HepG2 (cell line): ENCODE data around the gene TTC22. TPM values are rescaled to one million over a fixed set of nuclear protein-coding genes. Genes with fewer than 3 reads are reported as not detected.

Source experiments
- ATAC-seq: fragments of 200-7000 bp; cut with Tn5 transposase; 3 replicates; pipeline ENCODE4 v1.9.1; 2020; ENCODE audit warnings: mild to moderate bottlenecking, moderate library complexity
- BruUV-seq: library from RNA; stranded (reverse); fragments of 400-500 nt; replicated peaks from 2 replicates; lab custom pipeline; 2021; lab: Mats Ljungman, UMichigan
- CTCF ChIA-PET: fragments of 300-600 bp; formaldehyde crosslinking; extraction: SDS; loops from one replicate; lab custom pipeline; 2021; ENCODE audit warnings: low total read pairs, inconsistent platforms, low intra/inter-chr PET ratio; lab: Yijun Ruan, JAX
- POLR2A ChIA-PET: fragments of 350-600 bp; sonication (Branson Sonifier 250); formaldehyde crosslinking; loops from one replicate; lab custom pipeline; 2020; ENCODE audit warnings: antibody characterized with exemption, inconsistent platforms; lab: Yijun Ruan, JAX
- DNase-seq: peaks from one replicate; pipeline ENCODE4 v3.0.0-alpha.2; 2015; ENCODE audit warnings: low spot score
- FAIRE-seq: peaks from 3 replicates; lab custom pipeline; 2011; peaks lifted over from hg19 to GRCh38; lab: Jason Lieb, UNC
- H2AFZ ChIP-seq: one replicate; pipeline ENCODE4 v1.6.1; 2011; ENCODE audit warnings: low read length, inconsistent platforms
- H3K27ac ChIP-seq: fragments of 300-600 bp; 3 replicates; pipeline ENCODE4 v1.8.0; 2011; ENCODE audit warnings: mixed run types, mild to moderate bottlenecking, mixed read lengths, low read length, inconsistent platforms; ENCODE audit not compliant: insufficient read depth; ENCODE audit errors: extremely low read length
- H3K27me3 ChIP-seq, 2 experiments: fragments of 200-600 bp in 1 of 2; 2 replicates in 1 of 2; 3 replicates in 1 of 2; pipeline versions ENCODE4 v1.6.0 to v1.8.0; 2011; ENCODE audit warnings: low read length in 2 of 2, mild to moderate bottlenecking in 2 of 2, moderate library complexity in 2 of 2, inconsistent platforms in 1 of 2; ENCODE audit not compliant: insufficient read depth in 2 of 2, control insufficient read depth in 1 of 2
- H3K36me3 ChIP-seq, 2 experiments: fragments of 200-600 bp in 1 of 2; replicated peaks in 1 of 2; 2 replicates in 1 of 2; 3 replicates in 1 of 2; pipeline versions ENCODE4 v1.5.1 to v1.8.0; 2011; ENCODE audit warnings: low read length in 2 of 2, inconsistent platforms in 1 of 2; ENCODE audit not compliant: insufficient read depth in 2 of 2, control insufficient read depth in 1 of 2
- H3K4me1 ChIP-seq: 2 replicates; pipeline ENCODE4 v1.5.1; 2012; ENCODE audit warnings: low read length, inconsistent platforms; ENCODE audit not compliant: insufficient read depth
- H3K4me2 ChIP-seq: 2 replicates; pipeline ENCODE4 v1.6.0; 2011; ENCODE audit warnings: low read depth, low read length, inconsistent platforms
- H3K4me3 ChIP-seq, 3 experiments: fragments of 200-600 bp in 1 of 3; sonication (generic), shearing (Covaris generic) in 1 of 3; replicated peaks in 1 of 3; 2 replicates each; pipeline ENCODE4 v1.5.1; 2011 to 2016; ENCODE audit warnings: low read length in 3 of 3, inconsistent platforms in 2 of 3, low read depth in 2 of 3, mild to moderate bottlenecking in 2 of 3, control low read depth in 1 of 3, mixed read lengths in 1 of 3; ENCODE audit not compliant: insufficient read depth in 1 of 3
- H3K79me2 ChIP-seq: one replicate; pipeline ENCODE4 v1.6.1; 2011; ENCODE audit warnings: low read length, inconsistent platforms; ENCODE audit not compliant: insufficient read depth
- H3K9ac ChIP-seq: 2 replicates; pipeline ENCODE4 v1.6.0; 2011; ENCODE audit warnings: mild to moderate bottlenecking, low read depth, low read length, inconsistent platforms; ENCODE audit not compliant: insufficient read depth
- H3K9me3 ChIP-seq: 2 replicates; pipeline ENCODE4 v1.5.1; 2012; ENCODE audit warnings: mild to moderate bottlenecking, low read length
- H4K20me1 ChIP-seq: 2 replicates; pipeline ENCODE4 v1.6.0; 2011; ENCODE audit warnings: inconsistent platforms, mild to moderate bottlenecking, low read length, moderate library complexity; ENCODE audit not compliant: insufficient read depth
- FOXA1 ChIP-seq, 2 experiments: fragments of 450-650 bp in 1 of 2; sonication (generic) in 1 of 2; formaldehyde crosslinking in 1 of 2; IDR thresholded peaks; 2 replicates each; pipeline versions ENCODE4 v1.4.0 to v1.6.1; 2016 to 2020; ENCODE audit warnings: missing genetic modification reagents in 1 of 2
- FOXA3 ChIP-seq: IDR thresholded peaks from 2 replicates; pipeline ENCODE4 v1.6.1; 2016; ENCODE audit warnings: missing genetic modification reagents, missing compliant biosample characterization
- PTBP1 ChIP-seq: fragments of 200-400 bp; formaldehyde crosslinking; IDR thresholded peaks from 2 replicates; pipeline ENCODE4 v1.6.1; 2018; ENCODE audit warnings: low read length, low read depth; ENCODE audit not compliant: poor library complexity, severe bottlenecking
- ZKSCAN1 ChIP-seq: fragments of 150-350 bp; IDR thresholded peaks from 2 replicates; pipeline ENCODE4 v1.6.1; 2014; ENCODE audit warnings: low read length
- ZNF703 ChIP-seq: sonication (generic); formaldehyde crosslinking; IDR thresholded peaks from 2 replicates; pipeline ENCODE4 v1.5.1; 2020; ENCODE audit warnings: missing genetic modification reagents, mild to moderate bottlenecking, moderate library complexity, borderline replicate concordance
- ZNF773 ChIP-seq: sonication (generic); formaldehyde crosslinking; IDR thresholded peaks from 2 replicates; pipeline ENCODE4 v1.4.0; 2020; ENCODE audit warnings: missing genetic modification reagents, borderline replicate concordance
- WGBS: methylation state at CpG from one replicate; pipeline ENCODE4 v1.1.6; 2017; ENCODE audit warnings: low lambda C conversion rate; 5-methylcytosine and 5-hydroxymethylcytosine counted together
- in situ Hi-C: cut with HindIII; loops from 2 replicates; pipeline ENCODE4 v1.10.0; 2017; ENCODE audit warnings: low pct_unique_long_range_greater_than_20kb; ENCODE audit not compliant: extremely low pct_ligation_motif_present
- intact Hi-C: fragments of 100-400 bp; cut with micrococcal nuclease; formaldehyde crosslinking; loops from one replicate; pipeline ENCODE4 v1.10.0; 2022; ENCODE audit not compliant: unreplicated experiment
- polyA plus RNA-seq, 8 experiments: library from polyadenylated mRNA; depleted of rRNA in 3 of 8; stranded (reverse) in 7 of 8; unstranded in 1 of 8; fragments of >200 nt; fragmentation: Illumina TruSeq in 4 of 8; extraction: Trizol in 4 of 8; gene quantifications; 2 replicates each; pipeline versions ENCODE4 v1.2.1 to v1.2.3, GENCODE V29; 2011 to 2016; ENCODE audit warnings: low read depth in 4 of 8, missing spikeins in 1 of 8, mixed read lengths in 1 of 8; ENCODE audit not compliant: insufficient read depth in 1 of 8
- total RNA-seq, 5 experiments: library from RNA; depleted of rRNA; stranded (reverse); fragments of >200 nt; fragmentation: Illumina TruSeq; extraction: Trizol; gene quantifications; 2 replicates each; pipeline ENCODE4 v1.2.3, GENCODE V29; 2016; ENCODE audit warnings: low read depth in 1 of 5
- TF ChIP-seq, protein P1 (sequence below): sonication (generic); formaldehyde crosslinking; IDR thresholded peaks from 2 replicates; pipeline ENCODE4 v1.8.1; 2023; ENCODE audit warnings: missing genetic modification reagents, mild to moderate bottlenecking, borderline replicate concordance

TTC22 gene
- total and polyA plus RNA-seq, 2 of the 13 experiments (the other 11 are each of a cell fraction or from before 2014, with no cell fraction given): not detected

DNA sequence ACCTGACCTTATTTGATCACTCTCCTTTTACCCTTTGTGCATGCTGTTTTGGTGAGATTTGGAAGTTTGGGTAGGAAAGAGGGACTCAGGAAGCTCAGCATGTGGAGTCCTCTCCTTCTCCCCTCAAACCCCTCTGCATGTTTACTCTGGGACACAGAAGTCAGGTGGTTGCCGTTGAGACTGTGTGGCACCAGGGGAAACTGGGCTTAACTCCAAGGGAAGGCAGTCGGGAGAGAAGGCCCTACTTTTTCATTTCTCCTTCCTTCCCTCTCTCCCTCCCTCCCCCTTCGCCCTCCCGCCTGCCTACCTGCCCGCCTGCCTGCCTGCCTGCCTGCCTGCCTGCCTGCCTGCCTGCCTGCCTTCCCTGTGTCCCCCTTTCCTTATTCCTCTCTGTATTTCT is 34.8 kb upstream of the TTC22 start:
- Histone ChIP-seq H3K36me3 (no peaks in the 10 kb centered on the region), H3K4me1 (peaks cover 21% of the 10 kb centered on the region), H3K4me2 (0 out of 2 replicates have a peak overlapping the region, but pooled peaks have one; percentile 8), H4K20me1 (no peaks in the 10 kb centered on the region), H3K9me3 (no peaks in the 10 kb centered on the region), H3K79me2 (no peaks in the 10 kb centered on the region), H3K4me3 (no peak overlapping the region), H3K27me3 (peaks cover 0 to 23% of the 10 kb centered on the region in 2 experiments; a peak in 4 of 5 replicates), H2AFZ (no peak overlapping the region), H3K27ac (no peak overlapping the region), H3K9ac (no peak overlapping the region)
- BruUV-seq: no TSS peak
- DNase-seq: no peak
- in situ Hi-C loops: no loop called here
- peak; percentile 18; the same call in 1 of the 3 replicates for ATAC-seq
- intact Hi-C loops: no loop called here
- POLR2A ChIA-PET: no interaction called here
- WGBS: 29% methylated on average over 5 of the region's 5 CpGs
- TF ChIP-seq FOXA1 (IDR thresholded peaks at IDR 0.05) (no peak), FOXA1 (CRISPR knock-in tag; IDR thresholded peaks at IDR 0.05) (0 out of 2 replicates have a peak, but pooled peaks have one; percentile 21), PTBP1 (no peak), ZNF703 (CRISPR knock-in tag) (no peak), FOXA3 (CRISPR knock-in tag) (peak; percentile 22; the same call in 1 of the 2 replicates)
- TF ChIP-seq, protein P1, sequence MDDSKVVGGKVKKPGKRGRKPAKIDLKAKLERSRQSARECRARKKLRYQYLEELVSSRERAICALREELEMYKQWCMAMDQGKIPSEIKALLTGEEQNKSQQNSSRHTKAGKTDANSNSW: no peak
- CTCF ChIA-PET: no interaction called here
- FAIRE-seq: no peak

DNA sequence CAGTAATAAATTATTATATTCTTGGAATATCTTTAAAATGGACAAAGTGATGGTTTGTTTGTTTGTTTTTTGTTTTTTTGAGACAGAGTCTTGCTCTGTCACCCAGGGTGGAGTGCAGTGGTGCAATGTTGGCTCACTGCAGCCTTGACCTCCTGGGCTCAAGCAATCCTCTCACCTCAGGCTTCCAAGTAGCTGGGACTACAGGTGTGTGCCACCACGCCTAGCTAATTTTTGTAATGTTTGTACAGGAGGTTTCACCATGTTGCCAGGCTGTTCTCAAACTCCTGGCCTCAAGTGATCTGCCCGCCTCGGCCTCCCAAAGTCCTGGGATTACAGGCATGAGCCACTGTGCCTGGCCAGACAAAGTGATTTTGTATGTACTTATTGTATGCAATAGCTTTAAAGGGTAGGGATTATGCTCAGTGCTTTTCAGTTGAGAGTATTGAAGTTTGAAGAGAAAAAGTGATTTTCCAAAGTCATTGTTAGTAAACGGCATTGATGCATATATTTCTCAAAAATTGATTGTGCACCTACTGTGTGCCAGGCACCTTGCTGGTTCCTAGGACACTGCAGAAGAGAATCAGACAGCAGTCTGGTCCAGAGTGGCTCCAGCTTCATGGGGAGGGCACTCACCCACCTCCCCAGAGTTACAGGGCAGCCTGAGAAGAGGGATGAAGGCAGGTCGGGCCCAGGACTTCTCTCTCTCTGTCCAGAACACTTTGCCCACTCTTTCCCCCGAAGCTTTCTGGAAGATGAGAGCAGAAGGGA is 34.2 kb upstream of the TTC22 start:
- Histone ChIP-seq H3K36me3 (no peaks in the 10 kb centered on the region), H3K79me2 (no peaks in the 10 kb centered on the region), H3K27me3 (peaks cover 0 to 23% of the 10 kb centered on the region in 2 experiments; a peak in 4 of 5 replicates), H2AFZ (no peak overlapping the region), H3K27ac (no peak overlapping the region), H3K9me3 (no peaks in the 10 kb centered on the region), H3K4me3 (no peak overlapping the region), H3K4me1 (peaks cover 21% of the 10 kb centered on the region), H3K9ac (no peak overlapping the region), H4K20me1 (no peaks in the 10 kb centered on the region), H3K4me2 (0 out of 2 replicates have a peak overlapping the region, but pooled peaks have one; percentile 8)
- TF ChIP-seq ZKSCAN1 (peak; percentile 57; the same call in 1 of the 2 replicates), ZNF773 (CRISPR knock-in tag) (no peak)
- in situ Hi-C loops (no loop called here), intact Hi-C loops (no loop called here)
- DNase-seq: no peak
- POLR2A ChIA-PET: no interaction called here
- no TSS peak for BruUV-seq
- CTCF ChIA-PET: no interaction called here
- no peak; the same call in 2 of the 3 replicates for ATAC-seq
- no peak for FAIRE-seq
- WGBS: 9% methylated on average over 5 of the region's 6 CpGs
